OCI-LY1 (cell line): Measurements from ENCODE around the gene HECW1.

Experiments
- EZH2 ChIP-seq: fragments of 200-600 bp; sonication (generic), shearing (Covaris generic); IDR thresholded peaks from 2 replicates; pipeline ENCODE4 v1.8.0; 2017; ENCODE audit warnings: borderline replicate concordance, mixed run types, mild to moderate bottlenecking, antibody characterized with exemption, low read length, moderate library complexity, mixed read lengths
- TF ChIP-seq, protein P1 (sequence below): fragments of 200-600 bp; sonication (generic), shearing (Covaris generic); IDR thresholded peaks from 2 replicates; pipeline ENCODE4 v1.5.1; 2017; ENCODE audit warnings: mild to moderate bottlenecking, antibody characterized with exemption, low read length, moderate library complexity, mixed read lengths

- TF ChIP-seq, protein P1, sequence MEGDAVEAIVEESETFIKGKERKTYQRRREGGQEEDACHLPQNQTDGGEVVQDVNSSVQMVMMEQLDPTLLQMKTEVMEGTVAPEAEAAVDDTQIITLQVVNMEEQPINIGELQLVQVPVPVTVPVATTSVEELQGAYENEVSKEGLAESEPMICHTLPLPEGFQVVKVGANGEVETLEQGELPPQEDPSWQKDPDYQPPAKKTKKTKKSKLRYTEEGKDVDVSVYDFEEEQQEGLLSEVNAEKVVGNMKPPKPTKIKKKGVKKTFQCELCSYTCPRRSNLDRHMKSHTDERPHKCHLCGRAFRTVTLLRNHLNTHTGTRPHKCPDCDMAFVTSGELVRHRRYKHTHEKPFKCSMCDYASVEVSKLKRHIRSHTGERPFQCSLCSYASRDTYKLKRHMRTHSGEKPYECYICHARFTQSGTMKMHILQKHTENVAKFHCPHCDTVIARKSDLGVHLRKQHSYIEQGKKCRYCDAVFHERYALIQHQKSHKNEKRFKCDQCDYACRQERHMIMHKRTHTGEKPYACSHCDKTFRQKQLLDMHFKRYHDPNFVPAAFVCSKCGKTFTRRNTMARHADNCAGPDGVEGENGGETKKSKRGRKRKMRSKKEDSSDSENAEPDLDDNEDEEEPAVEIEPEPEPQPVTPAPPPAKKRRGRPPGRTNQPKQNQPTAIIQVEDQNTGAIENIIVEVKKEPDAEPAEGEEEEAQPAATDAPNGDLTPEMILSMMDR, result no peak
- TF ChIP-seq EZH2, result no peak
These were observed 34.6 kb upstream of the HECW1 start for GRCh38 chr7:43077732-43078391.
